Mesodermal cell (in vitro differentiated cells): ENCODE measurements around the gene UBXN6.

Experiments
- H3K27ac ChIP-seq: 2 replicates; pipeline ENCODE4 v1.7.0; 2013; ENCODE audit warnings: mild to moderate bottlenecking, low read depth, low read length, moderate library complexity; ENCODE audit not compliant: severe bottlenecking
- H3K36me3 ChIP-seq: 2 replicates; pipeline ENCODE4 v1.7.1; 2013; ENCODE audit warnings: mild to moderate bottlenecking, low read length, moderate library complexity; ENCODE audit not compliant: control insufficient read depth, insufficient read depth
- H3K4me1 ChIP-seq: one replicate; pipeline ENCODE4 v1.7.1; 2013; ENCODE audit warnings: mild to moderate bottlenecking, low read length; ENCODE audit not compliant: insufficient read depth, control insufficient read depth, poor library complexity, severe bottlenecking
- H3K4me3 ChIP-seq: 2 replicates; pipeline ENCODE4 v1.7.0; 2013; ENCODE audit warnings: low read length, control low read depth, mild to moderate bottlenecking; ENCODE audit not compliant: insufficient read depth, poor library complexity, severe bottlenecking; ENCODE audit errors: extremely low read depth
- H3K9me3 ChIP-seq: 2 replicates; pipeline ENCODE4 v1.7.1; 2013; ENCODE audit warnings: mild to moderate bottlenecking, low read length, moderate library complexity; ENCODE audit not compliant: control insufficient read depth
- WGBS, 2 experiments: methylation state at CpG; one replicate each; pipeline ENCODE4 v1.1.5; 2013; ENCODE audit warnings: missing lambda C conversion rate in 2 of 2; ENCODE audit not compliant: insufficient coverage in 2 of 2; 5-methylcytosine and 5-hydroxymethylcytosine counted together

The UBXN6 gene

DNA sequence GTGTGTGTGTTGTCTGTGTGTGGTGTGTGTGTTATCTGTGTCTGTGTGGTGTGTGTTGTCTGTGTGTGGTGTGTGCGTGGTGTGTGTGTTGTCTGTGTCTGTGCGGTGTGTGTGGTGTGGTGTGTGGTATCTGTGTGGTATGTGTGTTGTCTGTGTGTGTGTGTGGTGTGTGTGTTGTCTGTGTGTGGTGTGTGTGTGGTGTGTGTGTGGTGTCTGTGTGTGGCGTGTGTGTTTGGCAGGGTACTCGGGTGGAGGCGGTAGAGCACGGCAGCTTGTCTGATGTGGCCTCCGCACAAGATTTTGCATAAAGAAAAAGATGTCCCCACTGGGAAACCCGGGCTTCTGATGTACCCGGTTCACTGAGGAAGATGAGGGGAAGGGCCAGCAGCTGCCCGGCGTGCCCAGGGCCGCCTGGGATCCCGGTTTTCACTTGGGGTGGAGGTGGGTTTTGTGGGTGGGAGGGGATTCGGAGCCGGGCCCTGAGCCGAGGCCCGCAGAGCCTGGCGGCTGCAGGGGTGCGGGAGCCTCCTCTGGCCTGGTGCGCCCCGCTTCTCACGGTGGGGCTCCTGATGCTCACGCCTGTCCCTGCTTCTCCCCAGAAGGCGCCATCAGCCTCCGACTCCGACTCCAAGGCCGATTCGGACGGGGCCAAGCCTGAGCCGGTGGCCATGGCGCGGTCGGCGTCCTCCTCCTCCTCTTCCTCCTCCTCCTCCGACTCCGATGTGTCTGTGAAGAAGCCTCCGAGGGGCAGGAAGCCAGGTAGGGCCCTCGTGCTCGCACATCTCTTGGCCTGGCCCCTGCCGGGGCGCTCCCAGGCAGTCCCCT is 35.7 kb upstream of the UBXN6 start:
- Histone ChIP-seq H3K27ac (no peak overlapping the region), H3K36me3 (peaks cover 83% of the 10 kb centered on the region), H3K4me3 (no peak overlapping the region), H3K9me3 (no peaks in the 10 kb centered on the region), H3K4me1 (no peaks in the 10 kb centered on the region)
- WGBS, 2 experiments, result 94 to 95% methylated on average over 31 to 37 of the region's 41 CpGs

DNA sequence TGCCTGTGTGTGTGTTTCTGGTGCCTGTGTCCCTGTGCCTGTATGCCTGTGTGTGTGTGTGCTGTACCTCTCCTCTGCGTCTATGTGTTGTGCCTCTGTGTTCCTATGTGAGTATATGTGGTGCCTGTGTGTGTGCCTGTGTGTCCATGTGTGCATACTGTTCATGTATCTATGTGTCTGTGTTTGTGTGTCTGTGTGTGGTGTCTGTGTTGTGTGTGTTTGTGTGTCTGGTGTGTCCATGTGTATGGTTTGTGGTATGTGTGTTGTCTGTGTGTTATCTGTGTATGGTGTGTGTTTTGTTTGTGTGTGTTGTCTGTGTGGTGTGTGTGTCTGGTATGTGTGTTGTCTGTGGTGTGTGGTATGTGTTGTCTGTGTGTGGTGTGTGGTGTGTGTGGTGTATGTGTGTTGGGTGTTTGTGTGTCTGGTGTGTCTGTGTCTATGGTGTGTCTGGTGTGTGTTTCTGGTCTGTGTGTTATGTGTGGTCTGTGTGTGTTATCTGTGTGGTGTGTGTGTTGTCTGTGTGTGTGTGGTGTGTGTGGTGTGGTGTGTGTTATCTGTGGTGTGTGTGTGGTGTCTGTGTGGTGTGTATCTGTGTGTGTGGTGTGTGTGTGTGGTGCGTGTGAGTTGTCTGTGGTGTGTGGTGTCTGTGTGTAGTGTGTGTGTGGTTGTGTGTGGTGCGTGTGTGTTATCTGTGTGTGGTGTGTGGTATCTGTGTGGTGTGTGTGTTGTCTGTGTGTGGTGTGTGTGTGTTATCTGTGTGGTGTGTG is 34.9 kb upstream of the UBXN6 start:
- no peaks in the 10 kb centered on the region for H3K4me1 ChIP-seq
- no peaks in the 10 kb centered on the region for H3K9me3 ChIP-seq
- H3K4me3 ChIP-seq, result no peak overlapping the region
- H3K27ac ChIP-seq, result no peak overlapping the region
- WGBS, 2 experiments, result 79 to 87% methylated on average over 2 to 3 of the region's 3 CpGs
- peaks cover 76% of the 10 kb centered on the region for H3K36me3 ChIP-seq

DNA sequence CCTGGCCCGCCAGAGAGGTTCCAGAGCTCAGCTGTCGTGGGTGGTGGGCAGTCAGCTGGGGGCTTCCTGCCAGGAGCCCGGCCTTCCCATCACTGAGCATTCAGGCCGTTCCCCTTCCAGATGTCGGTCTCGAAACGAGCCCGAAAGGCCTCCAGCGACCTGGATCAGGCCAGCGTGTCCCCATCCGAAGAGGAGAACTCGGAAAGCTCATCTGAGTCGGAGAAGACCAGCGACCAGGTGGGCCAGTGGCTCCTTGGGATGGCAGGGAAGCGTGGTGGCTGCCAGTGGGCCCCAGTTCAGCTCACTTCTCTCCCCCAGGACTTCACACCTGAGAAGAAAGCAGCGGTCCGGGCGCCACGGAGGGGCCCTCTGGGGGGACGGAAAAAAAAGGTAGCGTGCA is 33.9 kb upstream of the UBXN6 start:
- H3K4me3 ChIP-seq, result no peak overlapping the region
- no peaks in the 10 kb centered on the region for H3K9me3 ChIP-seq
- WGBS, 2 experiments, result 96 to 98% methylated on average over 21 of the region's 21 CpGs
- no peaks in the 10 kb centered on the region for H3K4me1 ChIP-seq
- no peak overlapping the region for H3K27ac ChIP-seq
- H3K36me3 ChIP-seq, result peaks cover 81% of the 10 kb centered on the region

DNA sequence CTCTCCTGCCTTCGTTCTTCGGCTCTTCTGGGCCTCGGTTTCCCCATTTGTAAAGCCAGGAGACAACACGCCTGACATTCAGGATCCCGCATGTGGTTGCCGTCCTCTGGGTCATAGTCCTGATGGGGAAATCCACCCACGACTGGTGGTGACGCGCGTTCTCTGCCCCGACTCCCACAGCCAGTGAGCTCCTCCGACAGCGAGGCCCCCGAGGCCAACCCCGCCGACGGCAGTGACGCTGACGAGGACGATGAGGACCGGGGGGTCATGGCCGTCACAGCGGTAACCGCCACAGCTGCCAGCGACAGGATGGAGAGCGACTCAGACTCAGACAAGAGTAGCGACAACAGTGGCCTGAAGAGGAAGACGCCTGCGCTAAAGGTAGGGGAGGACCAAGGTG is 30.9 kb upstream of the UBXN6 start:
- H3K27ac ChIP-seq, result no peak overlapping the region
- WGBS, 2 experiments, result 95 to 96% methylated on average over 27 to 29 of the region's 29 CpGs
- peaks cover 77% of the 10 kb centered on the region for H3K36me3 ChIP-seq
- H3K9me3 ChIP-seq, result no peaks in the 10 kb centered on the region
- H3K4me3 ChIP-seq, result no peak overlapping the region
- H3K4me1 ChIP-seq, result no peaks in the 10 kb centered on the region

DNA sequence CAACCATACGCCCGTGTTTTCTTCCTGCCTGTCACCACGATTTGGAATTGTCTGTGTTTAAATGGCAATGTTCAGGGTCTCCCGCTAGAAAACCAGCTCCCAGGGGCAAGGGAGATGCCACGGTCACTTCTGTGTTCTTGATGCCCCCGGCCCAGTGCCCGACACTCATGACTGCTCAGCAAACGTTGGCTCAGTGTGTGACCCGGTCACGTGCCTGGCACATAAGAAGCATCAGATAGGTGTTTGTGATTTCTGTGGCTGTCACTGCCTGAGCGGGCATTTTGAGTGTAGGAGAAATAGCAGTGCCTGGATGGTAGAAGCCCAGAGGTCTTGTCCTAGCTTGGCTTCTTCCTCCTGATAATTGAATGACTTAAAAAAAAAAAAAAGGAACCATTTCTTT is 30.0 kb upstream of the UBXN6 start:
- Histone ChIP-seq H3K36me3 (peaks cover 79% of the 10 kb centered on the region), H3K4me1 (no peaks in the 10 kb centered on the region), H3K27ac (no peak overlapping the region), H3K4me3 (no peak overlapping the region), H3K9me3 (no peaks in the 10 kb centered on the region)
- WGBS, 2 experiments, result 87 to 92% methylated on average over 8 of the region's 11 CpGs

DNA sequence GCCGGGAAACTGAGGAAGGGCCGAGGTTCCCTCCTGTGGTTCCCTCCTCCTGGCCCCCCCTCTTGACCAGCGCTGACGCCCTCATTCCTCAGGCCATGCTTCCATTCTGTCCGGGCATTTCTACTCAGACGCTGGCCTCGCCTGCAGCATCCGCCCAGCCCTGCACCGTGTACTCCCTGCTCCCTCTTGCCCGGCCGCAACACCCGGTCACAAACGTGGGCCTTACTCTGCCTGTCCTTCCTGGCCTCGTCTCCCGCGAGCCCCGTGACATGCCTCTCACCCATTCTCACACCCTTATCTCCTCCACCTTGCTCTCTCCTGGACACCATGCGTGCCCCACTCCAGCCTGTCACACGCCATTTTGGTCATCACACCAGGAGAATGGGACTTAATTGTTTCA is 25.8 kb upstream of the UBXN6 start:
- WGBS, 2 experiments, result 96 to 97% methylated on average over 12 to 18 of the region's 19 CpGs
- Histone ChIP-seq H3K36me3 (peaks cover 80% of the 10 kb centered on the region), H3K4me1 (no peaks in the 10 kb centered on the region), H3K27ac (no peak overlapping the region), H3K4me3 (no peak overlapping the region), H3K9me3 (no peaks in the 10 kb centered on the region)

DNA sequence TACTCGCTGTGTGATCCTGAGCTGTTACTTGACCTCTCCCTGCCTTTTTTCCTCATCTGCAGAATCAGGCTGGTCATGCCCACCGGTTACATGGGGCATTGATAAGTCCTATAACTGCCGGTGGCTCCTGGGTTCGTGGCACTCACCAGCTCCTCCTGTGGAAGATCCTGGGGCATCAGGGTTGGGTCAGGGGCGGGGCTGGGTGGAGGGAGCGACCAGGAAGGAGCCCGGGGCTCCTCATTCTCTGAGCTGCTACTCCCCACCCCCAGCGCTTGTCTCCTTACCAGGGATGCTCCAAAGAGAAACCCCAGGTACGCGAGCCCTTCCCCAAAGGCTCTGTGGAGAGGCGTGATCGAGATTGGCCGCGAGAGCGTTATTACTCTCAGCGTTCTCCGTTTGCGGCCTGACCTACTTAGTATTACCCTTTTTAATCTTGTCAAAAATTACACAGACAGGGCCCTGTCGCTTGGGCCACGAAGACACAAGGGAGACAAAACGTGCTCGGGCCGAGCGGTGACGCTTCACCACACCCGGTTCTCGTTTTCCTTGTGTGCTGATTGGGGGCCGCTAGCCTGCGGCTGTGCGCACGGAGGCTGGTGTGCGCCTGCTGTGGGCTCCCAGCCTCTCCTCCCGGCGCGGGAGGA is 25.2 kb upstream of the UBXN6 start:
- H3K27ac ChIP-seq, result no peak overlapping the region
- H3K4me3 ChIP-seq, result no peak overlapping the region
- H3K9me3 ChIP-seq, result no peaks in the 10 kb centered on the region
- 96 to 97% methylated on average over 31 to 32 of the region's 35 CpGs for WGBS, 2 experiments
- H3K36me3 ChIP-seq, result peaks cover 85% of the 10 kb centered on the region
- no peaks in the 10 kb centered on the region for H3K4me1 ChIP-seq

DNA sequence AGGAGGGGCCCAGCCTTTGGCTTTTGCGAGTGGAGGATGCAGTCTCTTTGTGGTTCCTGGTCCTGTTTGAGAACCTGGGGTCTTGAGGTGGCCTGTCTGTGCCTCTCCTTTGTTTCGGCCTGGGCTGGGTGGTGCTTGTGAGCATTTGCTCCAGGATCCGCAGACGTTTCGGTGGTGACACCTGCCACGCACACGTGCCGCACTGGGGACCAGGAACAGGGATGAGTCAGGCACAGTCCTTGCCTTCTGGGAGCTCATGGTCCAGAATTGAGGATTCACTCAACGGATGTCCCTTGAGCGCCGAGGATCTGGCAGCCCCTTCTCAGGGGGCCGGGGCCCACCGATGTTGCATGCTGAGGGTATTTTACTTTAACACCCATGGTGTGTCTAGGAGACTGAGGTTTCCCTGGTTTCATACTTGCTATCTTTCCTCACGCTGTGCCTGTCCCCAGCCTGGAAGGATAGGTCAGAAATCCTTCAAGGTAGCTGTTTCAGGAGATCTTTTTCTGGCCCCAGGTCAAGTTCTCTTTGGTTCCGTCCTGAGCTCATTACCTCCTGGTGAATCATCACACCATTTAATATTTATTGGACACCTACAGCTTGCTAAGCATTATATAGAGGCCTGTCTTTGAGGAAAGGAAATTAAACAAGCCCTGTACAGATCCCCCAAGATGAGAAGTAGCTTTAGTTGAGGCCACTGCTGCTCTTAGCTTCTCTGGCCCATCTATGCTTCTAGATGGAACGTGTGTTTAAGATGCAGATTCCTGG is 19.6 kb upstream of the UBXN6 start:
- H3K36me3 ChIP-seq, result peaks cover 68% of the 10 kb centered on the region
- H3K9me3 ChIP-seq, result no peaks in the 10 kb centered on the region
- H3K4me3 ChIP-seq, result no peak overlapping the region
- peaks cover 4% of the 10 kb centered on the region for H3K4me1 ChIP-seq
- WGBS, 2 experiments, result 89 to 97% methylated on average over 12 of the region's 16 CpGs
- H3K27ac ChIP-seq, result no peak overlapping the region

DNA sequence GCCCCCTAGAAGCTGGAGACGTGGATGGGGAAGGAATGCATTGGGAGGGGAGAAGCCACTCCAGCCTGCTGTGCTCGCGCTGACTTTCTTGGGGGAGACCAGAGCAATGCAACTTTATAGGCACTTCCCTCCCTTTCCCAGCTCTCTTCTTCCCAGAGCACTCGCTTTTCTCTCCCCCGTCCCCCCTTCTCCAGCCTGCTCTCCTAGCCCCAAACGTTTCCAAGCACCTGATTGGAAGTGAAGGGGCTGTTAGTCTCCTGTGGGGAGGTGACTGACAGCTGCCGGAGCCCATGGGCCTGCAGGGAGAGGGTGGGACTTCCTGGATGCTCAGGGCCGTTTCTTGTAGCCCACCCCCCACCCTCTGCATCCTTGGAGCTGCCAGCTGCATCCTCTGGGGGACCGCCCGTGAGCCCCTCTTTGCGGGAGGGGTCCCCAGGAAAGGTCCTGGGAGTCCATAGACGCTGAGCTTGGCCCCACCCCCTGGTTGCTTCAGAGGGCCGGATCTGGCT is 17.0 kb upstream of the UBXN6 start:
- Histone ChIP-seq H3K4me3 (peak overlapping the region; percentile 99), H3K36me3 (peaks cover 46% of the 10 kb centered on the region), H3K27ac (peak overlapping the region; percentile 46), H3K4me1 (peaks cover 4% of the 10 kb centered on the region), H3K9me3 (no peaks in the 10 kb centered on the region)
- WGBS, 2 experiments, result 4 to 13% methylated on average over 4 of the region's 13 CpGs
